GOT3 (cell line): ENCODE data around the gene GALE.

Experiments used
- DNase-seq: peaks from one replicate; lab custom pipeline; 2025; ENCODE audit warnings: mixed read lengths; lab: John Stamatoyannopoulos, UW

GALE gene

GRCh38 chr1:23751050-23751814 is 49.3 kb downstream of the GALE start:
- DNase-seq: no peak

- no peak for DNase-seq
Observed at GRCh38 chr1:23748016-23748415, 52.5 kb downstream of the GALE start.
